GM12878 (cell line): ENCODE results near the gene COPZ2. TPM values are rescaled to one million over a fixed set of nuclear protein-coding genes. Genes with fewer than 3 reads are reported as not detected.

ENCODE experiments used
- ATAC-seq: fragments of 200-7000 bp; cut with Tn5 transposase; 3 replicates; pipeline ENCODE4 v1.9.1; 2020; ENCODE audit warnings: mild to moderate bottlenecking, moderate library complexity
- BruUV-seq: library from RNA; stranded (reverse); fragments of 400-500 nt; replicated peaks from 2 replicates; lab custom pipeline; 2021; lab: Mats Ljungman, UMichigan
- CTCF ChIA-PET: fragments of 300-600 bp; sonication (Branson Sonifier 250); formaldehyde crosslinking; extraction: SDS; loops from one replicate; lab custom pipeline; 2021; ENCODE audit warnings: inconsistent platforms; lab: Yijun Ruan, JAX
- POLR2A ChIA-PET: fragments of 350-600 bp; formaldehyde crosslinking; extraction: SDS; loops from one replicate; lab custom pipeline; 2021; ENCODE audit warnings: inconsistent platforms; lab: Charles Lee
- RAD21 ChIA-PET: fragments of 300-600 bp; sonication (Branson Sonifier 250); formaldehyde crosslinking; loops from one replicate; lab custom pipeline; 2023; ENCODE audit warnings: antibody characterized with exemption; ENCODE audit not compliant: unreplicated experiment; lab: Charles Lee
- SMC1A ChIA-PET: fragments of 300-600 bp; sonication (Branson Sonifier 250); formaldehyde crosslinking; loops from one replicate; lab custom pipeline; 2023; ENCODE audit not compliant: unreplicated experiment, uncharacterized antibody; lab: Charles Lee
- DNase-seq: peaks from one replicate; pipeline ENCODE4 v3.0.0-alpha.2; 2011; ENCODE audit warnings: low read depth, low spot score
- FAIRE-seq: peaks from 3 replicates; lab custom pipeline; 2011; peaks lifted over from hg19 to GRCh38; lab: Jason Lieb, UNC
- H2AFZ ChIP-seq: 2 replicates; pipeline ENCODE4 v1.6.0; 2011; ENCODE audit warnings: low read depth, low read length, control low read depth; ENCODE audit not compliant: control insufficient read depth
- H3K27ac ChIP-seq: 2 replicates; pipeline ENCODE4 v1.5.1; 2011; ENCODE audit warnings: control low read depth; ENCODE audit not compliant: control insufficient read depth, insufficient read depth
- H3K27me3 ChIP-seq, 2 experiments: replicated peaks in 1 of 2; 2 replicates each; pipeline versions ENCODE4 v1.6.0 to v1.6.1; 2011; ENCODE audit warnings: low read length in 1 of 2; ENCODE audit not compliant: control insufficient read depth in 2 of 2, insufficient read depth in 2 of 2
- H3K36me3 ChIP-seq, 2 experiments: 2 replicates each; pipeline ENCODE4 v1.5.1; 2011; ENCODE audit warnings: low read length in 1 of 2; ENCODE audit not compliant: control insufficient read depth in 2 of 2, insufficient read depth in 2 of 2
- H3K4me1 ChIP-seq: 2 replicates; pipeline ENCODE4 v1.6.1; 2011; ENCODE audit warnings: mild to moderate bottlenecking, low read length, moderate library complexity, mixed read lengths; ENCODE audit not compliant: control insufficient read depth, insufficient read depth
- H3K4me2 ChIP-seq: 2 replicates; pipeline ENCODE4 v1.6.0; 2011; ENCODE audit warnings: control low read depth; ENCODE audit not compliant: control insufficient read depth, insufficient read depth
- H3K4me3 ChIP-seq: fragments of 200-600 bp; sonication (generic); 2 replicates; pipeline ENCODE4 v1.5.1; 2016
- H3K79me2 ChIP-seq: 2 replicates; pipeline ENCODE4 v1.6.0; 2011; ENCODE audit warnings: low read length; ENCODE audit not compliant: control insufficient read depth, insufficient read depth
- H3K9ac ChIP-seq: 2 replicates; pipeline ENCODE4 v1.8.0; 2011; ENCODE audit warnings: low read length, control low read depth, mixed read lengths; ENCODE audit not compliant: control insufficient read depth, insufficient read depth
- H3K9me3 ChIP-seq: replicated peaks from 3 replicates; pipeline ENCODE4 v1.5.1; 2011; ENCODE audit warnings: mild to moderate bottlenecking, low read length; ENCODE audit not compliant: control insufficient read depth, insufficient read depth
- H4K20me1 ChIP-seq: 2 replicates; pipeline ENCODE4 v1.6.0; 2011; ENCODE audit not compliant: control insufficient read depth, insufficient read depth
- BRCA1 ChIP-seq: IDR thresholded peaks from 2 replicates; pipeline ENCODE4 v1.6.1; 2011; ENCODE audit warnings: low read depth, low read length, improper control_type of control experiment
- CHD2 ChIP-seq: IDR thresholded peaks from 2 replicates; pipeline ENCODE4 v1.6.1; 2011; ENCODE audit warnings: low read depth, low read length, improper control_type of control experiment, borderline replicate concordance
- LARP7 ChIP-seq: fragments of 450-650 bp; IDR thresholded peaks from 2 replicates; pipeline ENCODE4 v1.6.1; 2017; ENCODE audit warnings: mild to moderate bottlenecking
- MYC ChIP-seq: IDR thresholded peaks from 2 replicates; pipeline ENCODE4 v1.6.1; 2011; ENCODE audit warnings: mild to moderate bottlenecking, low read length, moderate library complexity, inconsistent platforms; ENCODE audit not compliant: insufficient read depth, insufficient replicate concordance, insufficient read length, severe bottlenecking
- NFYA ChIP-seq: IDR thresholded peaks from 2 replicates; pipeline ENCODE4 v1.6.1; 2011; ENCODE audit warnings: low read depth, mild to moderate bottlenecking, low read length, improper control_type of control experiment, borderline replicate concordance
- POLR2A ChIP-seq: IDR thresholded peaks from 2 replicates; pipeline ENCODE4 v1.6.1; 2011; ENCODE audit warnings: low read depth, mild to moderate bottlenecking, low read length
- SIN3A ChIP-seq: IDR thresholded peaks from 2 replicates; pipeline ENCODE4 v1.6.1; 2012; ENCODE audit warnings: low read depth, low read length, improper control_type of control experiment
- TAF1 ChIP-seq: IDR thresholded peaks from 2 replicates; pipeline ENCODE4 v1.6.1; 2011; ENCODE audit warnings: mild to moderate bottlenecking, low read depth, low read length, borderline replicate concordance
- TARDBP ChIP-seq: IDR thresholded peaks from 2 replicates; pipeline ENCODE4 v1.6.1; 2016; ENCODE audit warnings: borderline replicate concordance
- YBX1 ChIP-seq: fragments of 450-650 bp; IDR thresholded peaks from 2 replicates; pipeline ENCODE4 v1.6.1; 2016; ENCODE audit warnings: antibody characterized with exemption
- ZZZ3 ChIP-seq: IDR thresholded peaks from 2 replicates; pipeline ENCODE4 v1.6.1; 2011; ENCODE audit warnings: low read depth; ENCODE audit not compliant: control insufficient read depth, insufficient read length
- WGBS: methylation state at CpG from one replicate; pipeline ENCODE4 v1.1.6; 2016; ENCODE audit warnings: low lambda C conversion rate; ENCODE audit not compliant: insufficient replicate concordance, insufficient coverage; ENCODE audit errors: missing lambda C conversion rate; 5-methylcytosine and 5-hydroxymethylcytosine counted together
- in situ Hi-C: fragments of 300-500 bp; cut with MboI; formaldehyde crosslinking; loops from 9 replicates; pipeline ENCODE4 v1.14.3; 2018; ENCODE audit warnings: mixed read lengths
- intact Hi-C: fragments of 100-400 bp; cut with micrococcal nuclease; formaldehyde crosslinking; loops from one replicate; pipeline ENCODE4 v1.14.2; 2022; ENCODE audit not compliant: unreplicated experiment
- polyA plus RNA-seq, 11 experiments: library from polyadenylated mRNA; depleted of rRNA in 4 of 11; unstranded in 6 of 11; stranded (reverse) in 5 of 11; fragments of >200 nt; fragmentation: Nextera tagmentation in 4 of 11; fragmentation: Illumina TruSeq in 1 of 11; extraction: Ambion mirVana in 4 of 11; extraction: Trizol in 1 of 11; gene quantifications; 1 replicate in 1 of 11; 2 replicates in 10 of 11; pipeline versions ENCODE4 v1.2.1 to v1.2.3, GENCODE V29; 2011 to 2016; ENCODE audit warnings: inconsistent platforms in 2 of 11, missing spikeins in 2 of 11, low read depth in 1 of 11
- total RNA-seq, 4 experiments: library from RNA; depleted of rRNA in 3 of 4; stranded (reverse); fragments of >200 nt in 3 of 4; fragmentation: Illumina TruSeq in 1 of 4; extraction: Trizol in 1 of 4; gene quantifications; 2 replicates each; pipeline versions ENCODE4 v1.2.1 to v1.2.3, GENCODE V29; 2013 to 2021
- TF ChIP-seq, protein P1 (sequence below), 3 experiments: IDR thresholded peaks in 2 of 3; conservative IDR thresholded peaks in 1 of 3; 2 replicates each; pipeline ENCODE4 v1.5.1; 2011; ENCODE audit warnings: low read depth in 3 of 3, low read length in 3 of 3, mild to moderate bottlenecking in 3 of 3, control low read depth in 2 of 3, moderate library complexity in 2 of 3, inconsistent platforms in 1 of 3, mixed read lengths in 1 of 3; ENCODE audit not compliant: control insufficient read depth in 2 of 3, insufficient read depth in 1 of 3; ENCODE audit errors: extremely low read depth in 1 of 3
- TF ChIP-seq, protein P2 (sequence below): fragments of 450-650 bp; IDR thresholded peaks from 2 replicates; pipeline ENCODE4 v1.6.1; 2016; ENCODE audit warnings: mild to moderate bottlenecking, moderate library complexity, borderline replicate concordance
- TF ChIP-seq, protein P3 (sequence below): IDR thresholded peaks from 2 replicates; pipeline ENCODE4 v1.6.1; 2011; ENCODE audit warnings: low read depth, low read length, improper control_type of control experiment, borderline replicate concordance

Gene COPZ2
- total and polyA plus RNA-seq, 10 of the 15 experiments (the other 5 are each of a cell fraction or from before 2014, with no cell fraction given), result 0.20 to 4.3 (median 2.6) TPM

DNA sequence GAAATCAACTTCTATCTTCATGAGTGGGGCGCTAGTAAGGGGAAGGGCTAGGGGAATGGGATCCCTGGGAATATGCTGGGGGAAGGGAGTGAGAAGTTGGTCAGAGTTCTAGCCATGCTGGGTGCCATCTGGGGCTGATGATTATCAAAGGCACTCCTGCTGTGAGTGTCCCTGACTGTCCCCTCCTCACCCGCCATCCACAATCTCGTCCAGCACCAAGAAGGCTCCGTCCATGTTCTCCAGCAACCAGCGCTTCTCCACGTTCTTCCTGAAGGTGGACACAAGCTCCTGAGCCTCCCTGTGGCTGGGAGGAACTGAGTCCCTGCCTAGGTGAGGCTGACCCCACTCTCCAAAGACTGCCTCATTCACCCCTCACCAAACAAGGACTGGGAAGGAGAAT, 5.6 kb downstream of the COPZ2 start:
- Histone ChIP-seq H3K4me3 (no peak overlapping the region), H2AFZ (no peak overlapping the region), H3K36me3 (no peaks in the 10 kb centered on the region), H3K4me1 (no peaks in the 10 kb centered on the region), H3K9ac (no peak overlapping the region), H4K20me1 (no peaks in the 10 kb centered on the region), H3K27me3 (peaks cover 0 to 3% of the 10 kb centered on the region in 2 experiments; a peak in 2 of 4 replicates), H3K9me3 (no peaks in the 10 kb centered on the region), H3K27ac (no peak overlapping the region), H3K79me2 (no peaks in the 10 kb centered on the region), H3K4me2 (no peak overlapping the region)
- POLR2A ChIA-PET, result interaction anchor here (0.6 to 1.8 kb wide), 3 partner anchors 36 to 181 kb away, joined by 3 to 7 read pairs (median 4); no protein-coding TSS in a partner anchor
- TF ChIP-seq, protein P1, sequence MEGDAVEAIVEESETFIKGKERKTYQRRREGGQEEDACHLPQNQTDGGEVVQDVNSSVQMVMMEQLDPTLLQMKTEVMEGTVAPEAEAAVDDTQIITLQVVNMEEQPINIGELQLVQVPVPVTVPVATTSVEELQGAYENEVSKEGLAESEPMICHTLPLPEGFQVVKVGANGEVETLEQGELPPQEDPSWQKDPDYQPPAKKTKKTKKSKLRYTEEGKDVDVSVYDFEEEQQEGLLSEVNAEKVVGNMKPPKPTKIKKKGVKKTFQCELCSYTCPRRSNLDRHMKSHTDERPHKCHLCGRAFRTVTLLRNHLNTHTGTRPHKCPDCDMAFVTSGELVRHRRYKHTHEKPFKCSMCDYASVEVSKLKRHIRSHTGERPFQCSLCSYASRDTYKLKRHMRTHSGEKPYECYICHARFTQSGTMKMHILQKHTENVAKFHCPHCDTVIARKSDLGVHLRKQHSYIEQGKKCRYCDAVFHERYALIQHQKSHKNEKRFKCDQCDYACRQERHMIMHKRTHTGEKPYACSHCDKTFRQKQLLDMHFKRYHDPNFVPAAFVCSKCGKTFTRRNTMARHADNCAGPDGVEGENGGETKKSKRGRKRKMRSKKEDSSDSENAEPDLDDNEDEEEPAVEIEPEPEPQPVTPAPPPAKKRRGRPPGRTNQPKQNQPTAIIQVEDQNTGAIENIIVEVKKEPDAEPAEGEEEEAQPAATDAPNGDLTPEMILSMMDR (IDR thresholded peaks at IDR 0.05 in 2 of 3, conservative IDR thresholded peaks at IDR 0.05 in 1 of 3; ENCODE audit: control insufficient read depth in 2 of 3, extremely low read depth in 1 of 3, insufficient read depth in 1 of 3, low read depth in 3 of 3, low read length in 3 of 3), result no peak
- TF ChIP-seq NFYA, result no peak
- TF ChIP-seq CHD2, result no peak
- no peak for TF ChIP-seq LARP7
- TF ChIP-seq ZZZ3, result no peak
- TF ChIP-seq, protein P2, sequence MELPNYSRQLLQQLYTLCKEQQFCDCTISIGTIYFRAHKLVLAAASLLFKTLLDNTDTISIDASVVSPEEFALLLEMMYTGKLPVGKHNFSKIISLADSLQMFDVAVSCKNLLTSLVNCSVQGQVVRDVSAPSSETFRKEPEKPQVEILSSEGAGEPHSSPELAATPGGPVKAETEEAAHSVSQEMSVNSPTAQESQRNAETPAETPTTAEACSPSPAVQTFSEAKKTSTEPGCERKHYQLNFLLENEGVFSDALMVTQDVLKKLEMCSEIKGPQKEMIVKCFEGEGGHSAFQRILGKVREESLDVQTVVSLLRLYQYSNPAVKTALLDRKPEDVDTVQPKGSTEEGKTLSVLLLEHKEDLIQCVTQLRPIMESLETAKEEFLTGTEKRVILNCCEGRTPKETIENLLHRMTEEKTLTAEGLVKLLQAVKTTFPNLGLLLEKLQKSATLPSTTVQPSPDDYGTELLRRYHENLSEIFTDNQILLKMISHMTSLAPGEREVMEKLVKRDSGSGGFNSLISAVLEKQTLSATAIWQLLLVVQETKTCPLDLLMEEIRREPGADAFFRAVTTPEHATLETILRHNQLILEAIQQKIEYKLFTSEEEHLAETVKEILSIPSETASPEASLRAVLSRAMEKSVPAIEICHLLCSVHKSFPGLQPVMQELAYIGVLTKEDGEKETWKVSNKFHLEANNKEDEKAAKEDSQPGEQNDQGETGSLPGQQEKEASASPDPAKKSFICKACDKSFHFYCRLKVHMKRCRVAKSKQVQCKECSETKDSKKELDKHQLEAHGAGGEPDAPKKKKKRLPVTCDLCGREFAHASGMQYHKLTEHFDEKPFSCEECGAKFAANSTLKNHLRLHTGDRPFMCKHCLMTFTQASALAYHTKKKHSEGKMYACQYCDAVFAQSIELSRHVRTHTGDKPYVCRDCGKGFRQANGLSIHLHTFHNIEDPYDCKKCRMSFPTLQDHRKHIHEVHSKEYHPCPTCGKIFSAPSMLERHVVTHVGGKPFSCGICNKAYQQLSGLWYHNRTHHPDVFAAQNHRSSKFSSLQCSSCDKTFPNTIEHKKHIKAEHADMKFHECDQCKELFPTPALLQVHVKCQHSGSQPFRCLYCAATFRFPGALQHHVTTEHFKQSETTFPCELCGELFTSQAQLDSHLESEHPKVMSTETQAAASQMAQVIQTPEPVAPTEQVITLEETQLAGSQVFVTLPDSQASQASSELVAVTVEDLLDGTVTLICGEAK, result no peak
- no peak for TF ChIP-seq BRCA1
- TF ChIP-seq YBX1, result no peak
- TF ChIP-seq, protein P3, sequence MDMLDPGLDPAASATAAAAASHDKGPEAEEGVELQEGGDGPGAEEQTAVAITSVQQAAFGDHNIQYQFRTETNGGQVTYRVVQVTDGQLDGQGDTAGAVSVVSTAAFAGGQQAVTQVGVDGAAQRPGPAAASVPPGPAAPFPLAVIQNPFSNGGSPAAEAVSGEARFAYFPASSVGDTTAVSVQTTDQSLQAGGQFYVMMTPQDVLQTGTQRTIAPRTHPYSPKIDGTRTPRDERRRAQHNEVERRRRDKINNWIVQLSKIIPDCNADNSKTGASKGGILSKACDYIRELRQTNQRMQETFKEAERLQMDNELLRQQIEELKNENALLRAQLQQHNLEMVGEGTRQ, result no peak
- TF ChIP-seq SIN3A, result no peak
- TF ChIP-seq TARDBP, result no peak
- no peak for TF ChIP-seq MYC
- TF ChIP-seq TAF1, result no peak
- TF ChIP-seq POLR2A, result no peak
- SMC1A ChIA-PET, result interaction anchor here (0.6 to 7.4 kb wide), 6 partner anchors 11 to 441 kb away, joined by 3 to 100 read pairs (median 4); no protein-coding TSS in a partner anchor
- in situ Hi-C loops (no loop called here), intact Hi-C loops (no loop called here)
- DNase-seq (no peak), FAIRE-seq (no peak), ATAC-seq (no peak)
- WGBS, result 58% methylated on average over 6 of the region's 6 CpGs
- BruUV-seq, result no TSS peak
- RAD21 ChIA-PET, result interaction anchor here (0.7 to 1.2 kb wide), 2 partner anchors 18 to 80 kb away, joined by 3 to 5 read pairs; no protein-coding TSS in a partner anchor
- CTCF ChIA-PET, result interaction anchor here (0.7 to 7.9 kb wide), 6 partner anchors 12 to 445 kb away, joined by 4 to 176 read pairs (median 8); partner anchors contain the start of gene NFE2L1
